Glomerular visceral epithelial cell (primary cell): Measurements from ENCODE around the gene SERPINB10.

Experiments used
- DNase-seq: peaks from one replicate; pipeline ENCODE4 v3.0.0-alpha.2; 2016; ENCODE audit errors: extremely low spot score

The SERPINB10 gene

GRCh38 chr18:63907664-63908063 lies at the start of gene SERPINB10:
Gene SERPINB10 (plus strand): TSS chr18:63907958. CDS start chr18:63915511, 7,553 bp downstream.
- no peak for DNase-seq

GRCh38 chr18:63858456-63858855 lies 49.3 kb upstream of the SERPINB10 start:
- DNase-seq, result no peak

- no peak for DNase-seq
Measured at GRCh38 chr18:63859781-63860475, 47.8 kb upstream of the SERPINB10 start.

- DNase-seq, result no peak
Measured at GRCh38 chr18:63860531-63860930, 47.2 kb upstream of the SERPINB10 start.

GRCh38 chr18:63867368-63868125 lies 40.2 kb upstream of the SERPINB10 start:
- DNase-seq, result no peak

GRCh38 chr18:63868546-63868945 lies 39.2 kb upstream of the SERPINB10 start:
- DNase-seq, result no peak

GRCh38 chr18:63869374-63869773 lies 38.4 kb upstream of the SERPINB10 start:
- peak; percentile 52 for DNase-seq

GRCh38 chr18:63869851-63870250 lies 37.9 kb upstream of the SERPINB10 start:
- no peak for DNase-seq

GRCh38 chr18:63871836-63872235 lies 35.9 kb upstream of the SERPINB10 start:
- DNase-seq, result no peak

- no peak for DNase-seq
Measured at GRCh38 chr18:63872586-63872985, 35.2 kb upstream of the SERPINB10 start.

- no peak for DNase-seq
Measured at GRCh38 chr18:63878343-63878742, 29.4 kb upstream of the SERPINB10 start.

GRCh38 chr18:63878925-63879324 lies 28.8 kb upstream of the SERPINB10 start:
- no peak for DNase-seq

- DNase-seq, result no peak
Measured at GRCh38 chr18:63879709-63880108, 28.0 kb upstream of the SERPINB10 start.

GRCh38 chr18:63881851-63882250 lies 25.9 kb upstream of the SERPINB10 start:
- no peak for DNase-seq

GRCh38 chr18:63882333-63883141 lies 25.2 kb upstream of the SERPINB10 start:
- peak; percentile 80 for DNase-seq

- no peak for DNase-seq
Measured at GRCh38 chr18:63883617-63884016, 24.1 kb upstream of the SERPINB10 start.

- DNase-seq, result no peak
Measured at GRCh38 chr18:63887424-63887823, 20.3 kb upstream of the SERPINB10 start, which contains the start of gene SERPINB2. Gene SERPINB2 (plus strand): TSS chr18:63887705. CDS start chr18:63891445, 3,740 bp downstream.

GRCh38 chr18:63888470-63889190 lies 19.1 kb upstream of the SERPINB10 start:
- no peak for DNase-seq

GRCh38 chr18:63889626-63890025 lies 18.1 kb upstream of the SERPINB10 start:
- DNase-seq, result no peak

- no peak for DNase-seq
Measured at GRCh38 chr18:63890237-63890949, 17.4 kb upstream of the SERPINB10 start.

GRCh38 chr18:63890950-63891304 lies 16.8 kb upstream of the SERPINB10 start:
- DNase-seq, result peak; percentile 20
